ENCODE data around the gene SPPL2B. TPM values are rescaled to one million over a fixed set of nuclear protein-coding genes. Genes with fewer than 3 reads are reported as not detected.

Gene SPPL2B
- total and polyA plus RNA-seq, 9 of the 15 experiments (the other 6 are each of a cell fraction or from before 2014, with no cell fraction given): 0.20 to 81.2 (median 15.1) TPM

GRCh38 chr19:2282062-2282861 is 46.2 kb upstream of the SPPL2B start, which contains the start of gene PEAK3 (continued):
- TF ChIP-seq ZBTB11 (CRISPR knock-in tag; IDR thresholded peaks at IDR 0.05) (peak in 2 of 3 experiments; percentile 39 to 40; a peak in 1 of 6 replicates), SMARCA4 (IDR thresholded peaks at IDR 0.05) (no peak), ZBTB7A (IDR thresholded peaks at IDR 0.05; ENCODE audit: borderline replicate concordance, control insufficient read depth, low read depth, low read length) (peak; percentile 90), RNF2 (IDR thresholded peaks at IDR 0.05) (peak; percentile 26; the same call in 1 of the 2 replicates), L3MBTL2 (IDR thresholded peaks at IDR 0.05) (peak; percentile 63; the same call in 1 of the 2 replicates), MAZ (CRISPR knock-in tag; conservative IDR thresholded peaks at IDR 0.05 in 1 of 2, IDR thresholded peaks at IDR 0.05 in 1 of 2) (peak; percentile 73 to 77), CTCF (IDR thresholded peaks at IDR 0.05 in 2 of 3, conservative IDR thresholded peaks at IDR 0.05 in 1 of 3; ENCODE audit: insufficient read depth in 2 of 3, low read depth in 1 of 3, low read length in 3 of 3) (no peak), MCM5 (IDR thresholded peaks at IDR 0.05; ENCODE audit: low read depth) (no peak), ETV1 (tag; conservative IDR thresholded peaks at IDR 0.05; ENCODE audit: low read depth) (peak; percentile 44; the same call in 1 of the 2 replicates), HEY1 (CRISPR knock-in tag; IDR thresholded peaks at IDR 0.05; ENCODE audit: borderline replicate concordance) (no peak), FOXM1 (IDR thresholded peaks at IDR 0.05; ENCODE audit: low read depth) (no peak), FOXM1 (CRISPR knock-in tag; IDR thresholded peaks at IDR 0.05; ENCODE audit: low read depth) (no peak)
- TF ChIP-seq, protein P1, sequence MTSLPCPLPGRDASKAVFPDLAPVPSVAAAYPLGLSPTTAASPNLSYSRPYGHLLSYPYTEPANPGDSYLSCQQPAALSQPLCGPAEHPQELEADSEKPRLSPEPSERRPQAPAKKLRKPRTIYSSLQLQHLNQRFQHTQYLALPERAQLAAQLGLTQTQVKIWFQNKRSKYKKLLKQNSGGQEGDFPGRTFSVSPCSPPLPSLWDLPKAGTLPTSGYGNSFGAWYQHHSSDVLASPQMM (CRISPR knock-in tag; IDR thresholded peaks at IDR 0.05): no peak
- TF ChIP-seq, protein P2, sequence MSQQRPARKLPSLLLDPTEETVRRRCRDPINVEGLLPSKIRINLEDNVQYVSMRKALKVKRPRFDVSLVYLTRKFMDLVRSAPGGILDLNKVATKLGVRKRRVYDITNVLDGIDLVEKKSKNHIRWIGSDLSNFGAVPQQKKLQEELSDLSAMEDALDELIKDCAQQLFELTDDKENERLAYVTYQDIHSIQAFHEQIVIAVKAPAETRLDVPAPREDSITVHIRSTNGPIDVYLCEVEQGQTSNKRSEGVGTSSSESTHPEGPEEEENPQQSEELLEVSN (IDR thresholded peaks at IDR 0.05; ENCODE audit: borderline replicate concordance in 1 of 2, extremely low read depth in 1 of 2, insufficient read depth in 1 of 2, insufficient read length in 1 of 2, low read depth in 1 of 2, low read length in 1 of 2, poor library complexity in 1 of 2, severe bottlenecking in 1 of 2): peak in 1 of 2 experiments; percentile 37

Data from K562 (cell line).